ENCODE data around the gene SLC12A8. TPM values are rescaled to one million over a fixed set of nuclear protein-coding genes. Genes with fewer than 3 reads are reported as not detected.
A peak's percentile ranks its signal among the peaks of the same experiment; 100 is the strongest.

Gene SLC12A8
- total and polyA plus RNA-seq, 8 donors: 1.5 to 31.7 (median 12.3) TPM

GRCh38 chr3:125123451-125124305 lies 88.9 kb downstream of the SLC12A8 start:
- peaks cover 8 to 26% (median 16%) of the 10 kb centered on the region in 4 donors for H3K4me1 ChIP-seq
- no peak overlapping the region for H3K4me3 ChIP-seq
- H3K27ac ChIP-seq: no peak overlapping the region
- intact Hi-C loops (cut with DNase I; ENCODE audit: low total_unique reads): no loop called here
- H3K27me3 ChIP-seq: no peaks in the 10 kb centered on the region
- no peak for TF ChIP-seq EP300 (IDR thresholded peaks at IDR 0.05)
- no peak for TF ChIP-seq CTCF (IDR thresholded peaks at IDR 0.05)
- no peak for TF ChIP-seq POLR2A (IDR thresholded peaks at IDR 0.05)
- no peak for TF ChIP-seq POLR2AphosphoS5 (IDR thresholded peaks at IDR 0.05)
- 72 to 93% (median 90%) methylated on average over 10 of the region's 10 CpGs for WGBS, 5 donors
- DNase-seq: peak in 1 of 2 donors; percentile 59
- no peaks in the 10 kb centered on the region for H3K9me3 ChIP-seq
- no peaks in the 10 kb centered on the region for H3K36me3 ChIP-seq

- Histone ChIP-seq H3K27me3 (no peaks in the 10 kb centered on the region), H3K4me3 (no peak overlapping the region), H3K27ac (peak overlapping the region in 1 of 5 donors; percentile 9), H3K36me3 (no peaks in the 10 kb centered on the region), H3K9me3 (no peaks in the 10 kb centered on the region), H3K4me1 (peaks cover 12 to 40% (median 25%) of the 10 kb centered on the region in 4 donors)
- no peak for TF ChIP-seq POLR2A (IDR thresholded peaks at IDR 0.05)
- TF ChIP-seq POLR2AphosphoS5 (IDR thresholded peaks at IDR 0.05): no peak
- no peak for TF ChIP-seq CTCF (IDR thresholded peaks at IDR 0.05)
- no peak for TF ChIP-seq EP300 (IDR thresholded peaks at IDR 0.05)
- 63 to 70% (median 66%) methylated on average over 8 of the region's 8 CpGs for WGBS, 5 donors
- DNase-seq: no peak
- intact Hi-C loops (cut with DNase I; ENCODE audit: low total_unique reads): no loop called here
These were observed 91.1 kb downstream of the SLC12A8 start for GRCh38 chr3:125121246-125122010.

GRCh38 chr3:125120379-125121122 lies 92.0 kb downstream of the SLC12A8 start:
- no peaks in the 10 kb centered on the region for H3K9me3 ChIP-seq

More at GRCh38 chr3:125120379-125121122, 92.0 kb downstream of the SLC12A8 start:
- H3K4me1 ChIP-seq: peaks cover 19 to 49% (median 33%) of the 10 kb centered on the region in 4 donors
- H3K27ac ChIP-seq: peak overlapping the region in 1 of 5 donors; percentile 9
- intact Hi-C loops (cut with DNase I; ENCODE audit: low total_unique reads): no loop called here
- DNase-seq: no peak
- H3K27me3 ChIP-seq: no peaks in the 10 kb centered on the region
- 62 to 81% (median 73%) methylated on average over 9 to 20 of the region's 20 CpGs for WGBS, 5 donors
- H3K4me3 ChIP-seq: peak overlapping the region in 2 of 4 donors; percentile 8 to 9
- no peaks in the 10 kb centered on the region for H3K36me3 ChIP-seq
- TF ChIP-seq POLR2AphosphoS5 (IDR thresholded peaks at IDR 0.05) (no peak), POLR2A (IDR thresholded peaks at IDR 0.05) (no peak), CTCF (IDR thresholded peaks at IDR 0.05) (no peak), EP300 (IDR thresholded peaks at IDR 0.05) (no peak)

Data from stomach (tissue), 9 donors.